ENCODE measurements around the gene DEDD2.
"Not testable (repeated sequence)": the region's sequence is repeated elsewhere in the genome, so short reads cannot be mapped to it uniquely, and the experiment has no call there.

The DEDD2 gene

DNA sequence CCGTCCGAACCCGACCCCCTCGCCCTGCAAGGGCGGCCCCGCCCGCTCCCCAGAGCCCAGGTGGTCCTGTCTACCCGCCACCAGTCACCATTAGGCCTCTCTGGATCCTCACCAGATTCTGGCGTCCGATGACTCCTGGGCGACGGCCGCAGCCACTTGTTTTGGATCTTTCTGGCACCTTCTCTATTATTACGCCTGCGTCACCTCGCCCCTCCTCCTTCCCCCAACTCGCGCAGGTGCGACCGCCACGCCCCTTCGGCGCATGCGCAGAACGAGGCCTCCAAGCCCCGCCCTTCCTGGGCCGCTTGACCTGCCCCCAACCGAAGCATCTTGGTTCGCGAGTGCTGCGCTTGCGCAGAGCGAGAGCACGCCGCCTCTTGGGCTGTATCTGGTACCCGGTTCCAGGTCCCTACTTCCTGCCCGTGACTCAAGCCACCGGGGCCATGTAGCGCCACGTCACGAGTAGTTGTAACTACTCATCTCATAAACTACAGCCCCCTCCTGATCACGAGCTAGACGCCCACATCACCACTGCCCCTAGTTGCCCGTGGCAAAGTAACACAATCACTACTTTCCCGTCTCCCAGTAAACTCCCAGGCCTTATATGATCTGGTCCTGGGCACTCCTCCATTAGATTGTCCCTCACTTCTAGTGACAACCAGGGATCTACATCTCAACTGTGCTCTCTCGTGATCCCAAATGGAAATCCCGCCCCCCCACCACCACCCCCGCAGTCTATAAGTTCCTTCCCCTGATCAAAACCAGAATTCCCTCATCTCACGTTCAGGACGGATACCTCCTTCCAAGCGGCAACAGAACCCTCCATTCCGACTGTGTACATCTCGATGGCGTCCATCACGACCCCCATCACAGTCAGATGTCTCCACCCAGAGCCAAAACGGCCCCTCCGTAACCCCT, at the start of gene DEDD2:
Gene DEDD2 (minus strand): TSS at position 158 of the 918 bp plus-strand sequence. CDS start 670 bp downstream, outside the sequence.
- DNase-seq = peak; percentile 96

DNA sequence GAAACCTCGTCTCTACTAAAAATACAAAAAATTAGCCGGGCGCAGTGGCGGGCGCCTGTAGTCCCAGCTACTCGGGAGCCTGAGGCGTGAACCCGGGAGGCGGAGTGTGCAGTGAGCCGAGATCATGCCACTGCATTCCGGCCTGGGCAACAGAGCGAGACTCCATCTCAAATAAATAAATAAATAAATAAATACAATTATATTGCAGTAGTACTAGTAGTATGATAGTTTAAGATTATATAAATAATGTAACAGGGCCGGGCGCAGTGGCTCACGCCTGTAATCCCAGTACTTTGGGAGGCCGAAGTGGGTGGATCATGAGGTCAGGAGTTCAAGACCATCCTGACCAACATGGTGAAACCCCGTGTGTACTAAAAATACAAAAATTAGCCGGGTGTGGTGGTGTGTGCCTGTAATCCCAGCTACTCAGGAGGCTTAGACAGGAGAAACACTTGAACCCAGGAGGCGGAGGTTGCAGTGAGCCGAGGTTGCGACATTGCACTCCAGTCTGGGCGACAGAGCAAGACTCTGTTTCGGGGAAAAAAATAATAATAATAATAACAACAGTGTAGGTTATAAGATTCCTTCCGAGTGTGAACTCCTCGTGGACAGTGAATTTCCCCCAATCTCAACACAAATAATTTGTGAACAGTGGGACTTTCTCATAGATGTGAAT, 49.6 kb upstream of the DEDD2 start:
- not testable (repeated sequence) for DNase-seq

- DNase-seq = not testable (repeated sequence)
Observed at GRCh38 chr19:42266105-42266504, 48.6 kb upstream of the DEDD2 start.

GRCh38 chr19:42261763-42262162, 44.3 kb upstream of the DEDD2 start:
- DNase-seq = no peak

GRCh38 chr19:42257842-42258241, 40.4 kb upstream of the DEDD2 start:
- not testable (repeated sequence) for DNase-seq

DNA sequence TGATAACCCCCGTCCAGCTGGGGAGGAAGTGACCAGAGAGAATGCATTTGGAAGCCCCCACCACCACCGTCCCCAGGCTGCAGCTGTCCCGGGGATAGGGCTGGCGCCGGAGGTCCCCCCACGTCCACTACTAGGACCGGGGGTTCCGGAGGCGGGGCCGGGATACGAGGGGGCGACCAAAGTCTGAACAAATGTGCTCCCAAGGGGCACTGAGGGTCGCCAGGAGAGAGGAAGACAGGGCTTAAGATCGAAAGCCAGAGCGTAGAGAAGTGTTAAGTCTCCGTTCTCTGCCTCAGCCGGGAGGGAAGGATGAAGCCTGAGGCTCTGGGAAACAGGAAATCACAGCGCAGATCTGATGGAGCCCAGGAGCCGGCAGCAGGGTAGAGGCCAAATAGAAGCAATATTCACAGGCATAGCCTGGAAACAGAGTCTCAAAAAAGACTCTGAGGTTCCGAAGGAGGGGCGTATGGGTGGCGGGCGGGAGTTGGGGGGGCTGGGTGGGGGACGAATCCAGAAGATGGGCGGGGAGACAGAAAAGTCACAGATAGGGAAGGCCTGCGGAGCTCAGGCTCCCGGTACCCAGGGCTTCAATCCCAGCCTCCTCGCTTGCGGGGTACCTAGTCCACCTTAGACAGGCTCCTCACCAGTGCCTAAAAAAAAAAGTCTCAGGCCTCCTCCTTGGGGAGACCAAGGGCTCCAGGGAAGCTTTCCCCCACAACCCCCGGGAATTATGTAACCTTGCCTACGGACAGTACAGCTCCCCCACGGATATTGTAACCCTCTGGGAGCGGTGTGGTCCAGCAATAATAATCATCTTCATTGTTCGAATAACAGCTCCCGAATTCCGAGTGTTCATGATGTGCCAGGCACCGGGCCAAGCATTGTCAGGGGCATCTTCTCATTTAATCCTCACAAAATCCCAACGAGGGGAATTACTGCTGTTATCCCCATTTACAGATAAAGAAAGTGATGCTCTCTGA, 38.6 kb upstream of the DEDD2 start:
- peak; percentile 56 for DNase-seq

- peak; percentile 93 for DNase-seq
Observed at GRCh38 chr19:42254850-42255765, 37.6 kb upstream of the DEDD2 start, which contains the start of gene ERF. ERF (minus strand) TSS chr19:42255128; CDS start chr19:42254999, 129 bp downstream.

DNA sequence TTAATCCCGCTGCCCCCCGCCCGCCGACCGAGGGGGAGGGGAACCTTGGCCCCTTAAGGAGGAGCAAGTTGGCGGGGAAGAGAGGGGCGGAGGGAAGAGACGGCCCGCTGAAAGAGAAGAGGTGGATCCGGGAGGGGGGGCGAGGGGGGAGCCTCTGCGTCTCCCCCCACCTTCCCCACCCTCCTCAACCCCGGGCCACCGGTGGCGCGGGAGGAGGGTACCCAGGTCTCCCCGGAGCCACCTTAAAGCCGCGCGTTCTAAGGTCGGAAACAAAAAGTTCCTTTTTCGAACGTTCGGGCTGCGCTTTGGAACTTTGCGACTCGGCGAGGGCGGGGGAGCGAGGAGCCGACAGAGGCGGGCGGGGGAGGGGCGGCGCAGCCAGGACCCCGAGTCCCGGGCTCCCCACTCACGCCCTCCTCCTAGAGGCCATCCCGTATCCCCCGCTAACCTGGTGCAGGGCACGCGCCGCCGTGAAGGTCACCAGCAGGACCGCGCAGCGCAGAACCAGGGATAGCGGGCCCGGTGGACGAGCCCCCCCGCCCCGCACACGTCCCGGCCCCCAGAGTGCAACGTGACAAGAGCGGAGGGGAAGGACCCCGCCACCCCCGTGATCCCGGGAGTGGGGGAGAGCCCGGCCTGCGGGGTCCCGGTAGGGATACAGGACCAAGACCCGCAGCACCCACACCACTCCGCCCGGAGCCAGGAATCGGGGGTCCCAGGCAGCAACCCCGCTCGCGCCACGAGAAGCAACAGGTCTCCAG, 36.8 kb upstream of the DEDD2 start:
- DNase-seq = peak; percentile 87

DNA sequence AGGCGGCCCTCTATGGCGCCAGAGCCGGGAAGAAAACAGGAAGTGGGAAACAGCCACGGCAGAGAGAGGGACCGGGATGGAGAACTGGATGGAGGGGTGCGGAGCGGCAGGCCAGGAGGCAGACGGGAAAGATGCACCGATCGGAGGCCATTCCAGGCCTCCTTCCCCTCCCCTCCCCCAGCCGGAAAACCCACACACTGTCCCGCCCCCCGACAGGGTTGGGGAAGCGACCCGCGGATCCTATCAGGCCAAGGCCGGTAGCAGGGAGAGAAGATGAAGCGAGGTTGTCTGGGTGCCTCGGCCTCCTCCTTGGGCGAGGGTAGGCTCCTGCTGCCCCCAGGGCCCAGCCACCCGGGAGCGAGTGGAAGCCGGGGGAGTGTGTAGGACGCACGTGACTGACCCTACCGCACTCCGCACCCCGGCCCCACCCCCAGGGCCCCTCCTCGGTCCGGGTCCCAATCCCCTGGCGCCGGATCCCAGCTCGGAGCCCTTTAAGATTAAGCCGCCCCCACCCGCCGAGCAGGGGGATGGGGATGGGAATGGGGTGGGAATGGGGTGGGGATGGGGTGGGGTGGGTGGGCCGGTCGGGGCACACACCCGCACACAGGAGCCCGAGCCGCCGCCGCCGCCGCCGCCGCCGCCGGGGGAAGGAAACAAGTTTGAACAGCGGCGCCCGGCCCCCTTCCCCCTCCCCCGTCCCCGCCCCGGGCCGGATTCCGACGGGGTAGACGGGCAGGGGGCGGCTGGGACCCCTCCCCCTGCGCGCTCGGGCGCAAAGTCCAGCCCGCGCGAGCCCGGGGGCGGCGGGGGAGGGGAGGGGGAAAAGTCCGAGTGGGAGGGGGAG, 36.0 kb upstream of the DEDD2 start:
- peak; percentile 38 for DNase-seq

- peak; percentile 89 for DNase-seq
Observed at GRCh38 chr19:42252365-42253244, 35.1 kb upstream of the DEDD2 start.

DNA sequence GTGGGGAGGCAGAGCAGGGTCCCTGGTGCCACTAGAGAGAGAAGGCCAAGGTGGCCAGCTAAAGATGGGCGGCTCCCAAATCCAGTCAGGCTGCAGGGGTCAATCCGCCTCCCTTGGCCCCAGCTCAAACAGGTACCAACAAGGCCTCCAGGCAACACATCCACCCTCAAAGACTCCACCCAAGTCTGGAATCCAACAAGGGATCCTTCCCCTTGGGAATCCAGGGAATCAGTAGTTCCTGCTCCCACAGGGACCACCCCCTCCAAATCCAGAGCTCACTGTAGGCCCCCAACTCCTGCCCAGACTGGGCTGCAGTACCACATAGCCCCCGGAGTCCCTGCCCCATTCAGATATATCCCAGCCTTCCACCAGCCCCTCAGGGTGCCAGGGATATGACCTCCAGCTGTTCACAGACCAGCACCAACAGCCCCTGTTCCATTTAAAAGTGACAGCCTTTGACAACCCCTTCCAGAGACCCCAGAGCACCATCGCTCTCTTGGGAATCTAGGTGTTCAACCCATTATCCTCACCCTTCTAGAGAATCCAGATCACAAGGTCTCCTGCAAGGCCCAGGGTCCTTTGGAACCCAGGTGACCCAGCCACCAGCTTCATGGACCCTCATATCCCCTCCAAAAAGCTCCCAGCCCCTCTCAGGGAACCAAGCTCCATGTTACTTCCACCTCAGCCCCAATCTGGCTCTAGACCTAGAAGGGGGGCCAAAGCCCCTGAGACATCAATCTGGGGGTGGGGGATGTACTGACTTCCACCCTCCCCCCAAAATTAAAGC, 34.3 kb upstream of the DEDD2 start:
- no peak for DNase-seq

DNA sequence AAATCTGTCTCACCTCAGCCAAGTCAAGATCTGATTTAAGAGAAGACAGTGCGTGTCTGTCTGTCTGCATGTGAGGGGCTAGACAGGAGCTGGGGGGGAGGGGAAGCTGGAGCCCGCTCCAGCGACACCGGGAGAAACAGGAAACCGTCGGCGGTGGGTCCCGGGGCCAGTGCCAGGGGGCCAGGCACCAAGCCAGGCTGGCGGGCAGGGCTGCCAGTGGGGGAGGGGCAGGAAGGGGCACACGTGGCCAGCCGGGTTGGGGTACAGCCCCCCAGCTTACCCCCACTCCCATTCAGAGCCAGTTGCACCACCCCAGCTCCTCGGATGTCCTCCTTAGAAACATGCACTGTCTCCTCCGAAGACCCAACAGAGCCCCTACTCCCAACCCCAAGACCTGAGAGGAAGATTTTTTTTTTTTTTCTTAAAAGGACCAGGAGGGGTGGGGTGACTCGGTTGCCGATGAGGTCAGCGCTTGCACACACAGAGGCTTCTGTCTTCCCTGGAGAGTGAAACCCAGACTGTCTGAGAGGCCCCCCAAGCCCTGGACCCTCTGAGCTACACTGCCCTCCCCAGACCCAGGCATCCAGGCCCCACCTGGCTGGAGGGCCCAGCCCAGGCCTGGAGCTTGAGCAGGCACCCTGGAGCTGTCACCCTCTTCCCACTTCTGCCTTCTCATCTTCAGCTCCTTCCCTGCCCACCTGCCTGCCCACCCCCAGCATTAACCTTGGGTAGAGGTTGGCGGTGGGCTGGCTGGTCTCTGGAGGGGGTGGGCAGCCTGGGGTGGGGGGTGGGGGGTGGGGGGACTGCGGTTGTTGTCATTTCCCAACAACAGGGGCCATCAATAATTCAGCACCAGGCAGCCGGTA, 33.4 kb upstream of the DEDD2 start:
- DNase-seq = peak; percentile 56

GRCh38 chr19:42250183-42250665, 32.7 kb upstream of the DEDD2 start:
- no peak for DNase-seq

- DNase-seq = no peak
Observed at GRCh38 chr19:42249769-42250168, 32.3 kb upstream of the DEDD2 start.

DNA sequence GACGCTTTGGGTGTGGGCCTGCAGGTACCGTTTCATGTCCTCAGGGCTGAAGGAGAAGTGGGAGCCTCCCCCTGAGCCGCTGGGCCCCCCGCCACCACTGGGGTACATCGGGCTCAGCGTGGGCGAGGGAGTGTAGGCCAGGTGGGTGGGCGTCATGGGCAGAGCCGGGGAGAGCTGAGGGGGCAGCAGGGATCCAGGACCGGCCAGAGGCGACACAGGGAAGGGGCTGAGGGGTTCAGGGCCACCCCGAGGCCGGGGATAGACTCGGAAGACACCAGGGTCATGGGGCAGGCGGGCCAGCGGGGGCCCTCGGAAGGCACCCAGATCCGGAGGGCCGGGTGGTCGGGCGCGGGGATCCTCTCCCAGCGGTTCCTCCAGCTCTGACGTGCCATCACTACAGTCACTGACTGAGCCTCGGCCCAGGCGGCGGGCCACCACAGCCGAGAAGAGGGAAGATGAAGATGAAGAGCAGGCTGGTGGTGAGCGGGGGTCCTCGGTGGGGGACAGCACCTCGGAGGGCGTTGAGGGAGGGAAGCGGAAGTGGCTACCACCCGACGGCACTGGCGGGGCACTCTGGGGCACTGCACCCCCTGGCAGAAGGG, 31.8 kb upstream of the DEDD2 start:
- DNase-seq = no peak
